Lower leg skin (tissue), 3 donors: ENCODE data around the gene ADAM29.

Experiments
- CTCF ChIP-seq, 3 donors: fragments of 450-650 bp; IDR thresholded peaks; one replicate each; pipeline ENCODE4 v1.5.1; 2016; ENCODE audit warnings: antibody characterized with exemption in 3 of 3, mild to moderate bottlenecking in 3 of 3, moderate library complexity in 2 of 3
- POLR2A ChIP-seq, 2 donors: fragments of 450-650 bp; IDR thresholded peaks; one replicate each; pipeline ENCODE4 v1.6.1; 2016 to 2017; ENCODE audit warnings: antibody characterized with exemption in 2 of 2, mild to moderate bottlenecking in 1 of 2, moderate library complexity in 1 of 2

GRCh38 chr4:174907508-174907907, 10.7 kb upstream of the ADAM29 start:
- TF ChIP-seq CTCF (IDR thresholded peaks at IDR 0.05): no peak
- no peak for TF ChIP-seq POLR2A (IDR thresholded peaks at IDR 0.05)
